ENCODE measurements around the gene NPTX1. TPM values are rescaled to one million over a fixed set of nuclear protein-coding genes. Genes with fewer than 3 reads are reported as not detected.

Gene NPTX1
- total and polyA plus RNA-seq, 7 donors, result 0.25 to 1.3 (median 0.67) TPM

DNA sequence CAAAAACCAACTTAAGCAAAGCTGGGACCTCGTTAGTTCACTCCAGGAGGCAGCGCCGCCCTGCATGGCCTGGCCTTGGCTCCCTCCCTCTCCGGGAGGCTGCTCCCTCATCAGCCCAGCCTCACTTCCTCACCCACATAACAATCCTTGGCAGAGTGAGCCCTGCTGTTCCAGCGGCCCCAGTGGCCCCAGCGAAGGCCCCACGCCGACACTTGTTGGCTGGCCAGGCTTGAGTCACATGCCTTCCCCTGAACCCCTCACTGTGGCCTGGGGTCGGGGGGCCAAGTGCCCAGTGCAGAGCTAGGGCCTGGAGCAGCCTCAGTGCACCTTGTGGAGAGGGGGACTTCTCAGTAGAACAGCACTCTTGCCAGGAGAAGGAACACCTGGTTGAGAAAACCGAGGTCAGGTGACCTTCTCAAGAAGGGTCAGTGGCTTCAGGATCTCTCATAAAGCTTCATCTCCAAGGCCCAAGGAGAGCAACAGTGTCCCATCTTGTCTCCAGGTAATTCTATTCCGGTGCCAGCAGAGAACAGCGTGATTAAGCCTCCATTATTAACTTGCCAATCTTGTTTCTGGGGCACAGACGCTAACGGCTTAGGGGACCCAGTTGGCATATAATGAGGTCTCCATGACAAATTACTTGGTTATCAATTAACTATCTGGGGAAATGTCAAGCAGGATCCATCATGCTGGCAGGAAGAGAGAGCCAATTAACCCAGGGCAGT lies 34.6 kb downstream of the NPTX1 start:
- H3K27me3 ChIP-seq (ENCODE audit: insufficient read depth in 3 of 3, low read length in 2 of 3), result peaks cover 0 to 2% (median 0%) of the 10 kb centered on the region in 3 donors
- H3K27ac ChIP-seq, result no peak overlapping the region
- no peaks in the 10 kb centered on the region for H3K9me3 ChIP-seq
- 86 to 91% (median 88%) methylated on average over 14 of the region's 14 CpGs for WGBS, 3 donors
- TF ChIP-seq CTCF (IDR thresholded peaks at IDR 0.05), result no peak
- H3K36me3 ChIP-seq (ENCODE audit: insufficient read depth in 1 of 2, low read depth in 1 of 2), result peaks cover 0 to 3% of the 10 kb centered on the region in 2 donors
- intact Hi-C loops (cut with DNase I), result no loop called here
- H3K4me3 ChIP-seq, result no peak overlapping the region
- ATAC-seq (no peak), DNase-seq (no peak)
- no peaks in the 10 kb centered on the region for H3K4me1 ChIP-seq

GRCh38 chr17:80441133-80441578 lies 35.3 kb downstream of the NPTX1 start:
- intact Hi-C loops (cut with DNase I), result no loop called here
- Histone ChIP-seq H3K27me3 (ENCODE audit: insufficient read depth in 3 of 3, low read length in 2 of 3) (peaks cover 0 to 2% (median 0%) of the 10 kb centered on the region in 3 donors), H3K4me1 (no peaks in the 10 kb centered on the region), H3K27ac (no peak overlapping the region), H3K4me3 (no peak overlapping the region), H3K9me3 (no peaks in the 10 kb centered on the region), H3K36me3 (ENCODE audit: insufficient read depth in 1 of 2, low read depth in 1 of 2) (peaks cover 0 to 9% of the 10 kb centered on the region in 2 donors)
- TF ChIP-seq CTCF (IDR thresholded peaks at IDR 0.05), result no peak
- WGBS, 3 donors, result 21 to 29% (median 25%) methylated on average over 13 to 14 of the region's 14 CpGs
- peak in 2 of 4 donors; percentile 56 to 58 for ATAC-seq
- peak in 1 of 2 donors; percentile 62 for DNase-seq

DNA sequence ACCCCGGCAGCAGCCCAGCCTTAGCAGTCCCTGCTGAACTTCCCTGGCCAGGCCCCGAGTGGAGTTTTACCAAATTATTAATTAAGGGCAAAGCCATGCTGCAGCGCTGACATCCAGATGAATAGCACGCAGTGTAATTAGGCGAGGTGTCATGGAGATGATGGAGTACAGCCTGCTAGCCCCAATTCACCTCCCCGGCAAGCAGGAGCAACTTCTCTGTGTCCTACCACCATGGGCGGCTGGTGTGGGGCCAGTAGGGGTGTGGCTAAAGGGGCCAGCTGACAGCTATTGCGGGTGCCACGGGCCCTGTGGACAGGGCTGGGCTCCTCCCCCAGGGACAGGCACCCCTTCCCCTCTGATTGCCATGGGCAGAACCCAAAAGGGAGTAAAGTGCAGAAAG lies 36.9 kb downstream of the NPTX1 start:
- no peak for TF ChIP-seq CTCF (IDR thresholded peaks at IDR 0.05)
- DNase-seq, result peak in 1 of 2 donors; percentile 44
- no peak for ATAC-seq
- Histone ChIP-seq H3K36me3 (ENCODE audit: insufficient read depth in 1 of 2, low read depth in 1 of 2) (peaks cover 0 to 9% of the 10 kb centered on the region in 2 donors), H3K9me3 (no peaks in the 10 kb centered on the region), H3K4me1 (no peaks in the 10 kb centered on the region), H3K4me3 (no peak overlapping the region), H3K27ac (no peak overlapping the region), H3K27me3 (ENCODE audit: insufficient read depth in 3 of 3, low read length in 2 of 3) (peaks cover 0 to 2% (median 0%) of the 10 kb centered on the region in 3 donors)
- intact Hi-C loops (cut with DNase I), result no loop called here
- 71 to 77% (median 73%) methylated on average over 9 of the region's 9 CpGs for WGBS, 3 donors

DNA sequence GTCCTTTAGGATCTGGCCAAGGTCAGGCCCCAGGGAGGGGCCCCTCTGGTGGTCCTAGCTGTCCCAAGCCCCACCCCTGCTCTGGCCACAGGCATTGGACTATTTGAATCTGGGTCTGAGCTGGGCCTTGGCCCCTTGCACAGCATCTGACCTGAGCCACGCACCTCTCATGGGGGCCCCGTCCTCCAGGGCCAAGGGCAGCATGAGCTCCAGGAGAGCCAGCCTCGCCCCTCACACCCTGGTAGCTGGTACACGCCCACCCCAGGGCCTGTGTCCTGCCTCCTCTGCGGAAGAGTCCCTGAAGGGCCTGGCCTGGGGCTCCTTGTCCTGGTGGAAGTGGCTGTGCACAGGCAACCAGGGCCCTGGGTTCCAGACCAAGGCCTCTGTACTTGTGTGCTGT lies 37.6 kb downstream of the NPTX1 start:
- H3K27me3 ChIP-seq (ENCODE audit: insufficient read depth in 3 of 3, low read length in 2 of 3), result peaks cover 0 to 2% (median 0%) of the 10 kb centered on the region in 3 donors
- H3K9me3 ChIP-seq, result no peaks in the 10 kb centered on the region
- no peaks in the 10 kb centered on the region for H3K4me1 ChIP-seq
- H3K4me3 ChIP-seq, result no peak overlapping the region
- intact Hi-C loops (cut with DNase I), result no loop called here
- no peak overlapping the region for H3K27ac ChIP-seq
- no peak for TF ChIP-seq CTCF (IDR thresholded peaks at IDR 0.05)
- H3K36me3 ChIP-seq (ENCODE audit: insufficient read depth in 1 of 2, low read depth in 1 of 2), result peaks cover 0 to 9% of the 10 kb centered on the region in 2 donors
- ATAC-seq (no peak), DNase-seq (peak in 1 of 2 donors; percentile 30)
- 91 to 97% (median 95%) methylated on average over 5 of the region's 5 CpGs for WGBS, 3 donors

All from psoas muscle (tissue), 8 donors.